Tibial artery (tissue), 4 donors: Measurements from ENCODE around the gene HINFP.
A peak's percentile ranks its signal among the peaks of the same experiment; 100 is the strongest.
"Not testable (repeated sequence)": the region's sequence is repeated elsewhere in the genome, so short reads cannot be mapped to it uniquely, and the experiment has no call there.

ENCODE experiments used
- DNase-seq, 2 donors: peaks; one replicate each; pipeline ENCODE4 v3.0.0-alpha.2; 2019
- H3K27ac ChIP-seq, 2 donors: fragments of 200-600 bp; sonication (generic) in 1 of 2; 1 replicate in 1 of 2; 2 replicates in 1 of 2; pipeline ENCODE4 v1.5.1; 2018 to 2019; ENCODE audit warnings: mild to moderate bottlenecking in 1 of 2
- H3K27me3 ChIP-seq, 2 donors: fragments of 200-600 bp; sonication (generic) in 1 of 2; one replicate each; pipeline versions ENCODE4 v1.5.1 to v1.6.0; 2016 to 2019
- H3K36me3 ChIP-seq, 3 donors: fragments of 200-600 bp; sonication (generic) in 2 of 3; one replicate each; pipeline ENCODE4 v1.5.1; 2016 to 2019; ENCODE audit warnings: mild to moderate bottlenecking in 2 of 3
- H3K4me1 ChIP-seq, 4 donors: fragments of 200-600 bp; sonication (generic) in 2 of 4; 1 replicate in 3 of 4; 2 replicates in 1 of 4; pipeline ENCODE4 v1.5.1; 2016 to 2019
- H3K4me3 ChIP-seq, 2 donors: fragments of 200-600 bp; sonication (generic) in 1 of 2; 1 replicate in 1 of 2; 2 replicates in 1 of 2; pipeline ENCODE4 v1.5.1; 2018 to 2019; ENCODE audit warnings: mild to moderate bottlenecking in 2 of 2
- H3K9me3 ChIP-seq, 3 donors: fragments of 200-600 bp; sonication (generic) in 1 of 3; one replicate each; pipeline ENCODE4 v1.5.1; 2016 to 2019
- intact Hi-C: fragments of 100-400 bp; cut with DNase I; formaldehyde crosslinking; loops from one replicate; pipeline ENCODE4 v1.15.0; 2023; ENCODE audit warnings: low total_unique reads
- TF ChIP-seq, protein P1 (sequence below), 2 experiments: fragments of 200-600 bp in 1 of 2; fragments of 450-650 bp in 1 of 2; IDR thresholded peaks; one replicate each; pipeline ENCODE4 v1.5.1; 2017 to 2019; ENCODE audit warnings: antibody characterized with exemption in 2 of 2, mild to moderate bottlenecking in 1 of 2, moderate library complexity in 1 of 2

HINFP gene

DNA sequence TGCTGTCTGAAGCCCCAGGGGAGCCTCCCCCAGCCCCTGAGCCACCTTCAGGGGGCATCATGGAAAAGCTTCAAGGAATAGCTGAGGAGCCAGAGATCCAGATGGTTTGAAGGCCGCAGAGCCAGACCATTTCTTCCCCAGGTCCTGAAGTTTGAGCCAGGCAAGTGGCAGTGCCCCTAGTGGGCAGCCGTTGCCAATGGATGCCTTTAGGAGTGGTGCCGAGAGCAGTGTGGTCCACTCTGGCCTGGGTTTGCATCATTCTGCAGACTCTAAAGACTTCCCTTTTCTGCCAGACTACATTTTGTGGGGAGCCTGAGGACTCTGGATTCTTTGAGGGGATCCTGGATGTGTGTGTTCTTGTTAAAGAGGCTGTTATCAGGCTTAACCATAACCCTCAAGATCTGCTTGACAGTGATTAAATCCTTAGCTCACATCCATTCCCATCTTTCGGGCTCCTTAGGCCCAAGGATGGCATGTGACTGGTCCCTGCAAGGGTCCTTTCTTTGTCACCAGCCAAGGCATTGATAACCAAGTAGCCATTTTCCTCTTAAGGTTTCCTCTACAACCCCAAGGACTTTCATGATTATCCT lies 13.1 kb downstream of the HINFP start:
- intact Hi-C loops = no loop called here
- Histone ChIP-seq H3K4me1 (no peaks in the 10 kb centered on the region), H3K36me3 (peaks cover 41 to 56% (median 56%) of the 10 kb centered on the region in 3 donors), H3K27me3 (no peaks in the 10 kb centered on the region), H3K27ac (no peak overlapping the region), H3K9me3 (no peaks in the 10 kb centered on the region), H3K4me3 (no peak overlapping the region)
- TF ChIP-seq, protein P1, sequence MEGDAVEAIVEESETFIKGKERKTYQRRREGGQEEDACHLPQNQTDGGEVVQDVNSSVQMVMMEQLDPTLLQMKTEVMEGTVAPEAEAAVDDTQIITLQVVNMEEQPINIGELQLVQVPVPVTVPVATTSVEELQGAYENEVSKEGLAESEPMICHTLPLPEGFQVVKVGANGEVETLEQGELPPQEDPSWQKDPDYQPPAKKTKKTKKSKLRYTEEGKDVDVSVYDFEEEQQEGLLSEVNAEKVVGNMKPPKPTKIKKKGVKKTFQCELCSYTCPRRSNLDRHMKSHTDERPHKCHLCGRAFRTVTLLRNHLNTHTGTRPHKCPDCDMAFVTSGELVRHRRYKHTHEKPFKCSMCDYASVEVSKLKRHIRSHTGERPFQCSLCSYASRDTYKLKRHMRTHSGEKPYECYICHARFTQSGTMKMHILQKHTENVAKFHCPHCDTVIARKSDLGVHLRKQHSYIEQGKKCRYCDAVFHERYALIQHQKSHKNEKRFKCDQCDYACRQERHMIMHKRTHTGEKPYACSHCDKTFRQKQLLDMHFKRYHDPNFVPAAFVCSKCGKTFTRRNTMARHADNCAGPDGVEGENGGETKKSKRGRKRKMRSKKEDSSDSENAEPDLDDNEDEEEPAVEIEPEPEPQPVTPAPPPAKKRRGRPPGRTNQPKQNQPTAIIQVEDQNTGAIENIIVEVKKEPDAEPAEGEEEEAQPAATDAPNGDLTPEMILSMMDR (IDR thresholded peaks at IDR 0.05) = peak in 1 of 2 experiments; percentile 36
- DNase-seq = no peak

- H3K27ac ChIP-seq, intact Hi-C loops, H3K27me3 ChIP-seq, H3K9me3 ChIP-seq, H3K4me3 ChIP-seq, H3K4me1 ChIP-seq, H3K36me3 ChIP-seq, DNase-seq: not testable (repeated sequence)
These were observed 17.9 kb downstream of the HINFP start for GRCh38 chr11:119139276-119139675.

DNA sequence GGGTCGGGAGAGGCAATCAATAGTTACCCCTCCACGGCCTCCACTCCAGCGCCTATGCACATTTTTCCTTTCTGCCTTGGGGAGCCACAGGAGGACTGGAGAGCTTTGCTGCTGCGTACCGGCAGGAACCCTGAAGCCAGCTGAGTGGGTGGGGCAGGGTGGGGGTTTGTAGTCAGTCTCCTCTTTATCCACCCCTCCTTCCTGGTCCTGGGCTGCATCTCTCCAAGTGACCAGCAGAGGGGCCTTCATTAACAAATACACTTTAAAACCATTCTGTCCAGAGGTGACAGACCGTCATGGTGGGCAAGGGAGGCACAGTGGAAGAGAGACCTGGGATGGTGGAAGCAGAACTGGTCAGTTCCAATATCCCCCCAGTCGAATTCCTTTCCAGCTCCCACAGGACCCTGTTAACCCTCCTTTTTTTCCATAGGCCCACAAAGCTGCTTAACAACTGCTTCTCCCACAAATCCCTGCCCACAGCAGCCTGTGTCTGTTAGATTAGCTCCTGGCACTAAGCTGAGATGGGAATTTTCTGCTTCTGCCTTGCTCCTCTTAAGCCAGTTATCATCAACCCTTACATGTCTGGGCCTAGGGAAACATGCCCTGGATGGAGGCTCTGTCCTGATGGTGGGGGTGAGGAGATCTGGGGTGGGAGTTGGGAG lies 23.6 kb downstream of the HINFP start:
- TF ChIP-seq, protein P1 (IDR thresholded peaks at IDR 0.05) = peak; percentile 60 to 71
- no peak overlapping the region for H3K27ac ChIP-seq
- no peaks in the 10 kb centered on the region for H3K36me3 ChIP-seq
- H3K4me1 ChIP-seq = peaks cover 0 to 23% (median 14%) of the 10 kb centered on the region in 4 donors
- peak in 1 of 2 donors; percentile 69 for DNase-seq
- H3K4me3 ChIP-seq = no peak overlapping the region
- peaks cover 0 to 50% of the 10 kb centered on the region in 2 donors for H3K27me3 ChIP-seq
- H3K9me3 ChIP-seq = no peaks in the 10 kb centered on the region
- intact Hi-C loops = loop anchor here (10.0 kb wide), 1 partner anchor 50 kb away; no protein-coding TSS in a partner anchor

GRCh38 chr11:119145551-119145950 lies 24.2 kb downstream of the HINFP start:
- intact Hi-C loops = loop anchor here (10.0 kb wide), 1 partner anchor 49 kb away; no protein-coding TSS in a partner anchor

DNA sequence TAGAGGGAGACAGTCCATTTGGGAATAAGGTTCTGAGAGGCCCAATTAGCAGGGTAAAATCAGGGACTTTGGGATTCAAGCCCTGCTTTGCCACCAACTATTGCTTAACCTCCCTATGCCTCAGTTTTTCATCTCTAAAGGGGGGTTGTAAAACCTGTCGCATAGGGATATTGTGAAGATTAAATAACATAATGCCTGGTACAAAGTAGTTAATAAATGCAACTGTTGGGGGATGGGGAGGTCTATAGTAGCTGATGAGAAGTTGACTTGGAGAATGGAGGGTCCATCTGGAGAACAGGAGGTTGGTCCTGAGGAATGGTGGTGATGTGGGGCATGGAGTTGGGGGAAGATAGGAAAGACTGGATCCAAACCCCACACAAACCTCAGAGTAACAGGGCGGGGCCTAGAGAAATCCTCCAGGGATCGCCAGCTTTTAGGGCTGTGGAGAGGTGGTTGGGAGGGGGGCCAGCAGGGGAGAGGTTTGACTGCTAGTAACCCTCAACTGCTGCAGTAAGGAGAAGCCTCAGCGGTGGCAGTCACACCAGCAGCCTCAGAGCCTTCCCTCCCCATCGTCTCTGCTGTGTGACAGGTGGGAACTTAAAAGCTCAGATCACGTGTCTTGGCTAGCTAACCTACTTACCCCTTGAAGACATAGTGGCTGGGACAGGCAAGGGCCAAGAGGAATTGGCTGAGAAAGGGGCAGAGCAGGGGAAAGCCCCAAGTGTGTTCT lies 26.4 kb downstream of the HINFP start:
- TF ChIP-seq, protein P1 (IDR thresholded peaks at IDR 0.05) = no peak
- intact Hi-C loops = loop anchor here (10.0 kb wide), 1 partner anchor 47 kb away; no protein-coding TSS in a partner anchor
- peaks cover 0 to 45% of the 10 kb centered on the region in 2 donors for H3K27me3 ChIP-seq

More at GRCh38 chr11:119145551-119145950, 24.2 kb downstream of the HINFP start:
- peaks cover 0 to 23% (median 14%) of the 10 kb centered on the region in 4 donors for H3K4me1 ChIP-seq
- TF ChIP-seq, protein P1 (IDR thresholded peaks at IDR 0.05) = no peak
- no peak overlapping the region for H3K4me3 ChIP-seq
- H3K27me3 ChIP-seq = peaks cover 0 to 52% of the 10 kb centered on the region in 2 donors
- no peaks in the 10 kb centered on the region for H3K36me3 ChIP-seq
- no peaks in the 10 kb centered on the region for H3K9me3 ChIP-seq
- no peak overlapping the region for H3K27ac ChIP-seq
- DNase-seq = no peak

DNA sequence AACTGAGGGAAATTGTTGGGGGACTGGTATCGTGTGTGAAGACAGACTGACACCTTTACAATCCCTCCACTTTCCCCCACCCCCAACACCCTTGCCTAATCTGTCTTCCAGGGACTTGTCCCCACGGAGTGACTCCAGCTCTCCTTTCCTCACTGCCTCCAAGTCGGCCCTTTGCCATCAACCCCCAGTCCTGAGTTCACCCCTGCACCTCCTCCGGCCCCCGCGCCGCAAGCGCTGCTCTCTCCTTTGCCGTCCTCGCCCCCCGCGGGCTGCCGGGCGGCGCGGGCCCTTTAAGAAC lies 27.3 kb downstream of the HINFP start:
- Histone ChIP-seq H3K9me3 (no peaks in the 10 kb centered on the region), H3K27me3 (peaks cover 0 to 45% of the 10 kb centered on the region in 2 donors), H3K4me1 (peaks cover 0 to 23% (median 14%) of the 10 kb centered on the region in 4 donors), H3K36me3 (no peaks in the 10 kb centered on the region), H3K4me3 (peak overlapping the region; percentile 52 to 64), H3K27ac (no peak overlapping the region)
- intact Hi-C loops = loop anchor here (10.0 kb wide), 1 partner anchor 46 kb away; no protein-coding TSS in a partner anchor
- TF ChIP-seq, protein P1 (IDR thresholded peaks at IDR 0.05) = no peak
- DNase-seq = no peak

More for the DNA sequence above, 26.4 kb downstream of the HINFP start:
- Histone ChIP-seq H3K27ac (no peak overlapping the region), H3K36me3 (no peaks in the 10 kb centered on the region), H3K4me1 (peaks cover 0 to 23% (median 14%) of the 10 kb centered on the region in 4 donors), H3K9me3 (no peaks in the 10 kb centered on the region), H3K4me3 (no peak overlapping the region)
- DNase-seq = no peak
